Keratinocyte (primary cell): ENCODE measurements around the gene TKT. TPM values are rescaled to one million over a fixed set of nuclear protein-coding genes. Genes with fewer than 3 reads are reported as not detected.

ENCODE experiments used
- DNase-seq: peaks from one replicate; pipeline ENCODE4 v3.0.0-alpha.2; 2011; ENCODE audit warnings: low read depth, missing footprints, low spot score
- FAIRE-seq: peaks from 2 replicates; lab custom pipeline; 2011; peaks lifted over from hg19 to GRCh38; lab: Jason Lieb, UNC
- H2AFZ ChIP-seq: 2 replicates; pipeline ENCODE4 v1.6.0; 2012; ENCODE audit warnings: low read length, control low read depth, inconsistent platforms; ENCODE audit not compliant: control insufficient read depth
- H3K27ac ChIP-seq: 2 replicates; pipeline ENCODE4 v1.5.1; 2011; ENCODE audit warnings: low read length; ENCODE audit not compliant: control insufficient read depth, insufficient read depth
- H3K27me3 ChIP-seq: 3 replicates; pipeline ENCODE4 v1.6.0; 2011; ENCODE audit warnings: low read length; ENCODE audit not compliant: control insufficient read depth, insufficient read depth; ENCODE audit errors: extremely low read depth
- H3K36me3 ChIP-seq, 2 experiments: 2 replicates in 1 of 2; 3 replicates in 1 of 2; pipeline ENCODE4 v1.5.1; 2011; ENCODE audit warnings: low read length in 2 of 2, mild to moderate bottlenecking in 1 of 2; ENCODE audit not compliant: control insufficient read depth in 2 of 2, insufficient read depth in 2 of 2; ENCODE audit errors: extremely low read depth in 1 of 2
- H3K4me1 ChIP-seq: 3 replicates; pipeline ENCODE4 v1.5.1; 2011; ENCODE audit warnings: low read length; ENCODE audit not compliant: control insufficient read depth, insufficient read depth; ENCODE audit errors: extremely low read depth
- H3K4me2 ChIP-seq: 3 replicates; pipeline ENCODE4 v1.6.0; 2011; ENCODE audit warnings: low read depth, low read length; ENCODE audit not compliant: control insufficient read depth, insufficient read depth; ENCODE audit errors: extremely low read depth
- H3K4me3 ChIP-seq, 3 experiments: fragments of 200-600 bp in 1 of 3; sonication (generic) in 1 of 3; 2 replicates in 2 of 3; 3 replicates in 1 of 3; pipeline ENCODE4 v1.5.1; 2011 to 2016; ENCODE audit warnings: low read length in 3 of 3, mild to moderate bottlenecking in 3 of 3, control low read depth in 2 of 3, inconsistent platforms in 1 of 3, low read depth in 1 of 3, mixed read lengths in 1 of 3, mixed run types in 1 of 3, moderate library complexity in 1 of 3; ENCODE audit not compliant: control insufficient read depth in 2 of 3, insufficient read depth in 2 of 3; ENCODE audit errors: extremely low read depth in 1 of 3
- H3K79me2 ChIP-seq: 2 replicates; pipeline ENCODE4 v1.6.0; 2012; ENCODE audit warnings: low read length; ENCODE audit not compliant: control insufficient read depth, insufficient read depth
- H3K9ac ChIP-seq: 3 replicates; pipeline ENCODE4 v1.6.0; 2011; ENCODE audit warnings: low read length; ENCODE audit not compliant: control insufficient read depth, insufficient read depth; ENCODE audit errors: extremely low read depth
- H3K9me1 ChIP-seq: 3 replicates; pipeline ENCODE4 v1.6.0; 2011; ENCODE audit warnings: low read length; ENCODE audit not compliant: control insufficient read depth, insufficient read depth; ENCODE audit errors: extremely low read depth
- H3K9me3 ChIP-seq: 2 replicates; pipeline ENCODE4 v1.5.1; 2012; ENCODE audit warnings: low read depth, low read length; ENCODE audit not compliant: control insufficient read depth
- H4K20me1 ChIP-seq: 3 replicates; pipeline ENCODE4 v1.6.0; 2011; ENCODE audit warnings: low read length; ENCODE audit not compliant: control insufficient read depth, insufficient read depth; ENCODE audit errors: extremely low read depth
- EZH2 ChIP-seq: IDR thresholded peaks from one replicate; pipeline ENCODE4 v1.6.1; 2012; ENCODE audit warnings: inconsistent platforms, mild to moderate bottlenecking, low read length, moderate library complexity
- dilution Hi-C: fragments of 300-500 bp; cut with MboI; formaldehyde crosslinking; loops from one replicate; pipeline ENCODE4 v1.7.0; 2020; ENCODE audit warnings: low sequenced_read_pairs; ENCODE audit not compliant: extremely low pct_ligation_motif_present
- polyA plus RNA-seq, 5 experiments: library from polyadenylated mRNA; depleted of rRNA in 3 of 5; stranded (reverse) in 3 of 5; stranded (forward) in 1 of 5; unstranded in 1 of 5; fragments of >200 nt; gene quantifications; 1 replicate in 1 of 5; 2 replicates in 3 of 5; 3 replicates in 1 of 5; pipeline versions ENCODE4 v1.2.1 to v1.2.3, GENCODE V29; 2011 to 2012; ENCODE audit warnings: missing spikeins in 2 of 5, low read depth in 1 of 5, low replicate concordance in 1 of 5
- TF ChIP-seq, protein P1 (sequence below), 3 experiments: IDR thresholded peaks in 1 of 3; conservative IDR thresholded peaks in 1 of 3; optimal IDR thresholded peaks in 1 of 3; 2 replicates in 2 of 3; 3 replicates in 1 of 3; pipeline versions ENCODE3 to v1.5.1; 2011; ENCODE audit warnings: low read length in 3 of 3, mild to moderate bottlenecking in 3 of 3, moderate library complexity in 2 of 3, control low read depth in 1 of 3, inconsistent platforms in 1 of 3; ENCODE audit not compliant: insufficient read depth in 2 of 3; ENCODE audit errors: extremely low read depth in 1 of 3

The TKT gene
- polyA plus RNA-seq, 1 donor (not counting 4 experiments of a cell fraction or from before 2014, with no cell fraction given) = 266 TPM

DNA sequence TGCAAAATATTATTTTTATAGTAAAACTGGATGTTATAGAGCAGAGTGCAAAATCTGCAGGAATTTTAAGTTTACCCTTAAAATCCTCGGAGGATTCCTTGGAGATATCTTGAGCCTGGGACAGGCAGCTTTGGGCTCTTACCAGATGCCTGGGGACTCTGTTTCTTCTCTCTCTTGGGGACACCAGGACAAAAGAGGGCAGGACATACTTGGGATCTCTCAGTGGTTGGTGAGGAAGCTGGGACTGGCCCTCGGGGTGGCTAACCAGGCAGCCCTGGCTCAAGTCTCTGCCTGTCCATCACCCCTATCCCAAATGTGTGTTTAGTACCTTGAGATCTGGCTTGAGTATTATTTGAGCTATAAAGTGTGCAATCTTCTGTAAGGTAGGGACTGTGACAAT lies 38.6 kb downstream of the TKT start:
- H3K4me3 ChIP-seq = no peak overlapping the region
- no peak overlapping the region for H3K27ac ChIP-seq
- no peaks in the 10 kb centered on the region for H3K9me3 ChIP-seq
- dilution Hi-C loops = no loop called here
- peaks cover 3% of the 10 kb centered on the region for H4K20me1 ChIP-seq
- TF ChIP-seq EZH2 = no peak
- TF ChIP-seq, protein P1, sequence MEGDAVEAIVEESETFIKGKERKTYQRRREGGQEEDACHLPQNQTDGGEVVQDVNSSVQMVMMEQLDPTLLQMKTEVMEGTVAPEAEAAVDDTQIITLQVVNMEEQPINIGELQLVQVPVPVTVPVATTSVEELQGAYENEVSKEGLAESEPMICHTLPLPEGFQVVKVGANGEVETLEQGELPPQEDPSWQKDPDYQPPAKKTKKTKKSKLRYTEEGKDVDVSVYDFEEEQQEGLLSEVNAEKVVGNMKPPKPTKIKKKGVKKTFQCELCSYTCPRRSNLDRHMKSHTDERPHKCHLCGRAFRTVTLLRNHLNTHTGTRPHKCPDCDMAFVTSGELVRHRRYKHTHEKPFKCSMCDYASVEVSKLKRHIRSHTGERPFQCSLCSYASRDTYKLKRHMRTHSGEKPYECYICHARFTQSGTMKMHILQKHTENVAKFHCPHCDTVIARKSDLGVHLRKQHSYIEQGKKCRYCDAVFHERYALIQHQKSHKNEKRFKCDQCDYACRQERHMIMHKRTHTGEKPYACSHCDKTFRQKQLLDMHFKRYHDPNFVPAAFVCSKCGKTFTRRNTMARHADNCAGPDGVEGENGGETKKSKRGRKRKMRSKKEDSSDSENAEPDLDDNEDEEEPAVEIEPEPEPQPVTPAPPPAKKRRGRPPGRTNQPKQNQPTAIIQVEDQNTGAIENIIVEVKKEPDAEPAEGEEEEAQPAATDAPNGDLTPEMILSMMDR (optimal IDR thresholded peaks at IDR 0.05 in 1 of 3, IDR thresholded peaks at IDR 0.05 in 1 of 3, conservative IDR thresholded peaks at IDR 0.05 in 1 of 3; ENCODE audit: extremely low read depth in 1 of 3, insufficient read depth in 2 of 3, low read length in 3 of 3) = no peak
- no peak overlapping the region for H3K4me2 ChIP-seq
- H3K27me3 ChIP-seq = no peaks in the 10 kb centered on the region
- no peak overlapping the region for H2AFZ ChIP-seq
- H3K4me1 ChIP-seq = no peaks in the 10 kb centered on the region
- H3K9ac ChIP-seq = no peak overlapping the region
- H3K79me2 ChIP-seq = no peaks in the 10 kb centered on the region
- no peak for FAIRE-seq
- no peaks in the 10 kb centered on the region for H3K9me1 ChIP-seq
- DNase-seq = no peak
- H3K36me3 ChIP-seq = no peaks in the 10 kb centered on the region

DNA sequence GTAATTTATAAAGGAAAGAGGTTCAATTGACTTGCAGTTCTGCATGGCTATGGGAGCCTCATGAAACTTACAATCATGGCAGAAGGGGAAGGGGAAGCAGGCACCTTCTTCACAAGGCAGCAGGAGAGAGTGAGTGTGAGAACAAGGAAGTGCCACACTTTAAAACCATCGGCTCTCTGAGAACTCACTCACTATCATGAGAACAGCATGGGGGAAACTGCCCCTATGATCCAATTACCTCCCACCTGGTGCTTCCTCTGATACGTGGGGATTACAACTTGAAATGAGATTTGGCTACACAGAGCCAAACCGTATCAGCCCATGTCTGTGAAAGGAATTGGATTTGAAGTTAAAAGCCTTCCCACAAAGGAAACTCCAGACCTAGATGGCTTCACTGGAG lies 39.1 kb downstream of the TKT start:
- Histone ChIP-seq H3K36me3 (no peaks in the 10 kb centered on the region), H3K27ac (no peak overlapping the region), H3K79me2 (no peaks in the 10 kb centered on the region), H4K20me1 (peaks cover 3% of the 10 kb centered on the region), H3K9me1 (no peaks in the 10 kb centered on the region), H3K9me3 (no peaks in the 10 kb centered on the region), H3K27me3 (no peaks in the 10 kb centered on the region), H3K4me3 (no peak overlapping the region), H3K4me1 (no peaks in the 10 kb centered on the region), H3K9ac (no peak overlapping the region), H2AFZ (no peak overlapping the region), H3K4me2 (no peak overlapping the region)
- FAIRE-seq (no peak), DNase-seq (no peak)
- no peak for TF ChIP-seq EZH2
- TF ChIP-seq, protein P1 (optimal IDR thresholded peaks at IDR 0.05 in 1 of 3, IDR thresholded peaks at IDR 0.05 in 1 of 3, conservative IDR thresholded peaks at IDR 0.05 in 1 of 3; ENCODE audit: extremely low read depth in 1 of 3, insufficient read depth in 2 of 3, low read length in 3 of 3) = no peak
- dilution Hi-C loops = no loop called here
